SKM-1 treated with dmso at 0.1 percent for 144 hours (cell line): ENCODE results near the gene COL4A6.
"Not testable (repeated sequence)": the region's sequence is repeated elsewhere in the genome, so short reads cannot be mapped to it uniquely, and the experiment has no call there.

Source experiments
- DNase-seq: peaks from one replicate; lab custom pipeline; 2025; ENCODE audit not compliant: unreplicated experiment; lab: John Stamatoyannopoulos, UW

Gene COL4A6

GRCh38 chrX:108438110-108438623, at the start of gene COL4A6:
COL4A6 (minus strand) TSS chrX:108438422; CDS start chrX:108438196, 226 bp downstream.
- DNase-seq = no peak

GRCh38 chrX:108485960-108486359, 47.7 kb upstream of the COL4A6 start:
- DNase-seq = no peak

- no peak for DNase-seq
Observed at GRCh38 chrX:108484251-108484650, 46.0 kb upstream of the COL4A6 start.

- DNase-seq = not testable (repeated sequence)
Observed at GRCh38 chrX:108481528-108481927, 43.3 kb upstream of the COL4A6 start.

- DNase-seq = no peak
Observed at GRCh38 chrX:108473979-108474378, 35.8 kb upstream of the COL4A6 start.

- no peak for DNase-seq
Observed at GRCh38 chrX:108468486-108468885, 30.3 kb upstream of the COL4A6 start.

GRCh38 chrX:108464604-108465003, 26.4 kb upstream of the COL4A6 start:
- DNase-seq = no peak

GRCh38 chrX:108456971-108457477, 18.8 kb upstream of the COL4A6 start:
- DNase-seq = no peak

- DNase-seq = no peak
Observed at GRCh38 chrX:108453841-108454240, 15.6 kb upstream of the COL4A6 start.

- no peak for DNase-seq
Observed at GRCh38 chrX:108447303-108447702, 9.1 kb upstream of the COL4A6 start.

- DNase-seq = no peak
Observed at GRCh38 chrX:108442901-108443464, 4.8 kb upstream of the COL4A6 start.

GRCh38 chrX:108439961-108440696, 1.9 kb upstream of the COL4A6 start:
- DNase-seq = no peak

GRCh38 chrX:108439426-108439942, 1.3 kb upstream of the COL4A6 start, which contains the start of gene COL4A5:
COL4A5 (plus strand) TSS chrX:108439838; CDS start chrX:108440126, 288 bp downstream.
- DNase-seq = peak; percentile 69

GRCh38 chrX:108437349-108438109, 693 bp downstream of the COL4A6 start:
- DNase-seq = no peak

- no peak for DNase-seq
Observed at GRCh38 chrX:108435261-108435660, 3.0 kb downstream of the COL4A6 start.

- DNase-seq = no peak
Observed at GRCh38 chrX:108426262-108426661, 12.0 kb downstream of the COL4A6 start.

- no peak for DNase-seq
Observed at GRCh38 chrX:108420481-108420880, 17.7 kb downstream of the COL4A6 start.

GRCh38 chrX:108419401-108419800, 18.8 kb downstream of the COL4A6 start:
- DNase-seq = no peak

- DNase-seq = no peak
Observed at GRCh38 chrX:108417257-108417656, 21.0 kb downstream of the COL4A6 start.

GRCh38 chrX:108415891-108416290, 22.3 kb downstream of the COL4A6 start:
- no peak for DNase-seq

GRCh38 chrX:108415146-108415545, 23.1 kb downstream of the COL4A6 start:
- DNase-seq = no peak
